ENCODE measurements around the gene COL4A3. TPM values are rescaled to one million over a fixed set of nuclear protein-coding genes. Genes with fewer than 3 reads are reported as not detected.
"Not testable (repeated sequence)": the region's sequence is repeated elsewhere in the genome, so short reads cannot be mapped to it uniquely, and the experiment has no call there.

COL4A3 gene
- polyA plus RNA-seq, 3 donors: 0.03 TPM; not detected in 2

DNA sequence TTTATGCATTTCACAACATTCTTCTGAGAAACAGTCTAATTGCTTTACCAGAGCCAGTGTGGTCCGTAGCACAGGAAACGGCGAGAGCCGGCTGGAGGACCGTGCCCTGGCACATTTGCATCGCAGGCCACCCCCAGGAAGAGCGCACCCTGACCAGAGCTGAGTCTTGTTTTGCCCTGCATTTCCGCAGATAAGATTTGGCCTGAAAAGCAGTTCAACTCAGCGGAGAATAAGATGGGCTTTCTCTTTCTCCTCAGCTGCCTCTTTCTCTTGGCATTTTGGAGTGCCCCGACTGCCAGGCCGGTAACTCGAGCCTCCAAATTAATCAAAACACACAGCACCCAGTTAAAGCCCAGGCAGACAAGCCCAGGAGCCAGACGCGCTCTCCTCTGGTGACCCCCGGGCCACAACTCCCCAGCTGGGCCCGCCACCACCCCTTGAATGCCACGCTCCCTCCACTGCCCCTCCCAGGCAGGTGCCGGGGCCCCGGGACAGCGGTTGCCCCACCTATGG lies 883 bp upstream of the COL4A3 start:
- H3K4me1 Mint-ChIP-seq: no peaks in the 10 kb centered on the region
- peaks cover 0 to 4% of the 10 kb centered on the region in 2 donors for H3K9me3 ChIP-seq (replicated peaks in 1 of 2; ENCODE audit: control insufficient read depth in 1 of 2, insufficient read depth in 1 of 2, low read length in 2 of 2)
- no peaks in the 10 kb centered on the region for H3K36me3 ChIP-seq (replicated peaks in 1 of 2; ENCODE audit: control insufficient read depth in 1 of 2, insufficient read depth in 2 of 2, low read length in 2 of 2)
- no peak overlapping the region for H3K4me2 ChIP-seq (replicated peaks; ENCODE audit: extremely low read depth, low read length, poor library complexity, severe bottlenecking)
- H3K36me3 Mint-ChIP-seq: no peaks in the 10 kb centered on the region
- H4K20me1 ChIP-seq (ENCODE audit: insufficient read depth, low read length): no peaks in the 10 kb centered on the region
- H2AFZ ChIP-seq (ENCODE audit: insufficient read depth, low read depth, low read length, poor library complexity, severe bottlenecking): no peak overlapping the region
- H3K27me3 ChIP-seq (ENCODE audit: control insufficient read depth in 2 of 2, insufficient read depth in 2 of 2, low read length in 2 of 2): peaks cover 51 to 62% of the 10 kb centered on the region in 2 donors
- no peak overlapping the region for H3K4me3 ChIP-seq (replicated peaks in 1 of 3; ENCODE audit: low read depth in 2 of 3, low read length in 3 of 3)
- WGBS (ENCODE audit: insufficient coverage): under 1% methylated on average over 20 of the region's 20 CpGs
- peak overlapping the region in 1 of 2 donors; percentile 72 for H3K4me3 Mint-ChIP-seq
- H3K27ac Mint-ChIP-seq: no peak overlapping the region
- DNase-seq: no peak
- no peak overlapping the region for H3K27ac ChIP-seq (ENCODE audit: low read depth in 1 of 2, low read length in 2 of 2)
- peaks cover 0 to 6% (median 3%) of the 10 kb centered on the region in 7 donors for H3K9me3 Mint-ChIP-seq
- H3K27me3 Mint-ChIP-seq (ENCODE audit: low read depth in 3 of 3): peaks cover 50 to 67% (median 56%) of the 10 kb centered on the region in 3 donors
- intact Hi-C loops (cut with micrococcal nuclease): no loop called here
- no peaks in the 10 kb centered on the region for H3K4me1 ChIP-seq (ENCODE audit: control insufficient read depth in 1 of 2, insufficient read depth in 2 of 2, low read length in 2 of 2)
- no peaks in the 10 kb centered on the region for H3K79me2 ChIP-seq (ENCODE audit: insufficient read depth, low read length)
- TF ChIP-seq, protein P1, sequence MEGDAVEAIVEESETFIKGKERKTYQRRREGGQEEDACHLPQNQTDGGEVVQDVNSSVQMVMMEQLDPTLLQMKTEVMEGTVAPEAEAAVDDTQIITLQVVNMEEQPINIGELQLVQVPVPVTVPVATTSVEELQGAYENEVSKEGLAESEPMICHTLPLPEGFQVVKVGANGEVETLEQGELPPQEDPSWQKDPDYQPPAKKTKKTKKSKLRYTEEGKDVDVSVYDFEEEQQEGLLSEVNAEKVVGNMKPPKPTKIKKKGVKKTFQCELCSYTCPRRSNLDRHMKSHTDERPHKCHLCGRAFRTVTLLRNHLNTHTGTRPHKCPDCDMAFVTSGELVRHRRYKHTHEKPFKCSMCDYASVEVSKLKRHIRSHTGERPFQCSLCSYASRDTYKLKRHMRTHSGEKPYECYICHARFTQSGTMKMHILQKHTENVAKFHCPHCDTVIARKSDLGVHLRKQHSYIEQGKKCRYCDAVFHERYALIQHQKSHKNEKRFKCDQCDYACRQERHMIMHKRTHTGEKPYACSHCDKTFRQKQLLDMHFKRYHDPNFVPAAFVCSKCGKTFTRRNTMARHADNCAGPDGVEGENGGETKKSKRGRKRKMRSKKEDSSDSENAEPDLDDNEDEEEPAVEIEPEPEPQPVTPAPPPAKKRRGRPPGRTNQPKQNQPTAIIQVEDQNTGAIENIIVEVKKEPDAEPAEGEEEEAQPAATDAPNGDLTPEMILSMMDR (IDR thresholded peaks at IDR 0.05): no peak
- H3K9ac ChIP-seq (ENCODE audit: insufficient read depth, low read length, poor library complexity, severe bottlenecking): no peak overlapping the region

DNA sequence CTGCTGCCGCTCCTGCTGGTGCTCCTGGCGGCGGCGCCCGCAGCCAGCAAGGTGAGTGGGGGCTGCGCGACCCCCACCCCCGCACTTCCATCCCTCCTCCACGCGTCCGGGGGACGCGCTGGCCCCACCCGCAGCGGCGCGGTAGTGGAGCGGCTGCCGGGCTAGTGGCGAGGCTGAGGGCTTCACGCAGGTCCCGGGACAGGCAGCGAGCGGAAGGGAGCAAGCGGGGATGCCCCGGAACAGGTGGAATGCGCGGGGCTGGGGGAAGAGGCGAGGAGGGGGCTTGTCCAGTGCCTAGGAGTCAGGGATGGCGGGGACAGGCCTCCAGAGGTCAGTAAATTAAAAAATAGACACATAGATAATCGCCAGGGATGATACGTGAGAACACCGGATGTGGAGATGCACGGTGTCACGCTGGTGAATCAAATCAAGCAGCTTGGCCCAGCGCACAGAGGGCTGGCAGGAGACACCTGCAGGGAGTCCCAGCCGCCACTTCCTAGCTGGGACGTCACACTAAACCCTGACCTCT lies 403 bp downstream of the COL4A3 start:
- H2AFZ ChIP-seq (ENCODE audit: insufficient read depth, low read depth, low read length, poor library complexity, severe bottlenecking): no peak overlapping the region
- H3K9me3 ChIP-seq (replicated peaks in 1 of 2; ENCODE audit: control insufficient read depth in 1 of 2, insufficient read depth in 1 of 2, low read length in 2 of 2): peaks cover 0 to 4% of the 10 kb centered on the region in 2 donors
- 7% methylated on average over 38 of the region's 38 CpGs for WGBS (ENCODE audit: insufficient coverage)
- no peak overlapping the region for H3K9ac ChIP-seq (ENCODE audit: insufficient read depth, low read length, poor library complexity, severe bottlenecking)
- H3K27ac Mint-ChIP-seq: no peak overlapping the region
- H3K36me3 ChIP-seq (replicated peaks in 1 of 2; ENCODE audit: control insufficient read depth in 1 of 2, insufficient read depth in 2 of 2, low read length in 2 of 2): no peaks in the 10 kb centered on the region
- H4K20me1 ChIP-seq (ENCODE audit: insufficient read depth, low read length): no peaks in the 10 kb centered on the region
- TF ChIP-seq, protein P1 (IDR thresholded peaks at IDR 0.05): no peak
- DNase-seq: no peak
- no peaks in the 10 kb centered on the region for H3K79me2 ChIP-seq (ENCODE audit: insufficient read depth, low read length)
- H3K4me3 ChIP-seq (replicated peaks in 1 of 3; ENCODE audit: low read depth in 2 of 3, low read length in 3 of 3): no peak overlapping the region
- H3K4me1 Mint-ChIP-seq: no peaks in the 10 kb centered on the region
- H3K27me3 ChIP-seq (ENCODE audit: control insufficient read depth in 2 of 2, insufficient read depth in 2 of 2, low read length in 2 of 2): peaks cover 51 to 59% of the 10 kb centered on the region in 2 donors
- H3K4me1 ChIP-seq (ENCODE audit: control insufficient read depth in 1 of 2, insufficient read depth in 2 of 2, low read length in 2 of 2): no peaks in the 10 kb centered on the region
- no peak overlapping the region for H3K27ac ChIP-seq (ENCODE audit: low read depth in 1 of 2, low read length in 2 of 2)
- intact Hi-C loops (cut with micrococcal nuclease): no loop called here
- peaks cover 50 to 67% (median 51%) of the 10 kb centered on the region in 3 donors for H3K27me3 Mint-ChIP-seq (ENCODE audit: low read depth in 3 of 3)
- H3K4me3 Mint-ChIP-seq: peak overlapping the region in 1 of 2 donors; percentile 42
- H3K36me3 Mint-ChIP-seq: no peaks in the 10 kb centered on the region
- no peak overlapping the region for H3K4me2 ChIP-seq (replicated peaks; ENCODE audit: extremely low read depth, low read length, poor library complexity, severe bottlenecking)
- H3K9me3 Mint-ChIP-seq: peaks cover 0 to 6% (median 3%) of the 10 kb centered on the region in 7 donors

DNA sequence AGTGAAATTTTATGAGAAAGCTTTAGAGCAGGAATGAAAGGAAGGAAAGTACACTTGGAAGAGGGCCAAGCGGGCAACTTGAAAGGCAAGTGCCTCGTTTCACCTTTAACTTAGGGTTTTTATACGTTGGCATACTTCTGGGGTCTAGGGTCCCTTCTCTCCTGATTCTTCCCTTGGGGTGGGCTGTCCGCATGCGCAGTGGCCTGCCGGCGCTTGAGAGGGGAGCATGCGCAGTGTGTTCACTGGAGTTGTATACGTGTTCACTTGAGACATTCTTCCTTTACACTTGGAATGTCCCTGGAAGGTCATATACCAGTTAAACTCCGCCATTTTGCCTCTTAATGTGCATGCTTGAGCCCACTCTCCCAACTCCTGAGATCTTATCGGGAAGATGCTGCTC lies 7.4 kb downstream of the COL4A3 start:
- H3K9ac ChIP-seq (ENCODE audit: insufficient read depth, low read length, poor library complexity, severe bottlenecking); H2AFZ ChIP-seq (ENCODE audit: insufficient read depth, low read depth, low read length, poor library complexity, severe bottlenecking); H3K27ac Mint-ChIP-seq; H3K9me3 ChIP-seq (replicated peaks in 1 of 2; ENCODE audit: control insufficient read depth in 1 of 2, insufficient read depth in 1 of 2, low read length in 2 of 2); H3K27me3 ChIP-seq (ENCODE audit: control insufficient read depth in 2 of 2, insufficient read depth in 2 of 2, low read length in 2 of 2); H3K27ac ChIP-seq (ENCODE audit: low read depth in 1 of 2, low read length in 2 of 2); DNase-seq; H3K36me3 ChIP-seq (replicated peaks in 1 of 2; ENCODE audit: control insufficient read depth in 1 of 2, insufficient read depth in 2 of 2, low read length in 2 of 2); H3K79me2 ChIP-seq (ENCODE audit: insufficient read depth, low read length); H3K4me1 Mint-ChIP-seq; H3K4me3 ChIP-seq (replicated peaks in 1 of 3; ENCODE audit: low read depth in 2 of 3, low read length in 3 of 3); intact Hi-C loops (cut with micrococcal nuclease); H3K4me1 ChIP-seq (ENCODE audit: control insufficient read depth in 1 of 2, insufficient read depth in 2 of 2, low read length in 2 of 2); H3K4me2 ChIP-seq (replicated peaks; ENCODE audit: extremely low read depth, low read length, poor library complexity, severe bottlenecking); H3K4me3 Mint-ChIP-seq; H4K20me1 ChIP-seq (ENCODE audit: insufficient read depth, low read length); H3K36me3 Mint-ChIP-seq: not testable (repeated sequence)
- Mint-ChIP-seq H3K27me3 (ENCODE audit: low read depth in 3 of 3) (peaks cover 3 to 15% (median 5%) of the 10 kb centered on the region in 3 donors), H3K9me3 (peaks cover 0 to 12% (median 4%) of the 10 kb centered on the region in 7 donors)
- WGBS (ENCODE audit: insufficient coverage): 93% methylated on average over 8 of the region's 11 CpGs
